ENCODE data around the gene TIMD4. TPM values are rescaled to one million over a fixed set of nuclear protein-coding genes. Genes with fewer than 3 reads are reported as not detected.

Gene TIMD4
- not detected in 2 replicates for total RNA-seq
- polyA plus RNA-seq: not detected in 2 replicates
- not detected in 2 replicates for polyA plus RNA-seq (2012)
- polyA minus RNA-seq (ENCODE audit: low replicate concordance): not detected in 2 replicates

DNA sequence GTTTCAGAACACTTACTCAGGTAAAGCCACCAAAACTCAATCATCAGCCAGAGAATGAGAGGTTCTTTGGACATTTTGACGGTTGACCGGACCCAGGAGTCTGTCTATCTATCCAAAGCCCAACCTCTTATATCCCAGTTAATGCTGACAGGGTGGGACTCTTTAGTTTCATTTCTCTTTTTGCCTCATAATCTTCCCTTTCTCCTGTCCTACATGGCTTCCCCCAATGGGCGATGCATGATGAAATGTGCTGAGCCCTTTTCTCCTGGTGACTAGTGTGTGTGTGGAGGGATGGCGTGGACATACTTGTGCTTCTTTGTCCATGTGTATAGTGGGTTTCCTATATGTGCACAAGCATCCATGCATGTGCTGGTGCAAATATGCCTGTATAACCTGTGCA lies at the start of gene TIMD4:
TSS of gene TIMD4 (minus strand) at position 102 of the 400 bp plus-strand sequence. CDS start at position 74, 28 bp downstream.
- Histone ChIP-seq H3K9ac (ENCODE audit: insufficient read depth, low read length) (no peak within 1 kb of the TSS), H4K20me1 (ENCODE audit: control insufficient read depth, extremely low read depth, insufficient read depth, low read length) (no peaks in the 10 kb centered on the region), H3K4me2 (ENCODE audit: extremely low read depth, insufficient read depth, low read length) (no peak within 1 kb of the TSS), H3K36me3 (ENCODE audit: control insufficient read depth, insufficient read depth, low read length) (no peaks in the 10 kb centered on the region), H3K4me1 (ENCODE audit: control insufficient read depth, extremely low read depth, insufficient read depth, low read length) (no peaks in the 10 kb centered on the region), H3K27me3 (ENCODE audit: control insufficient read depth, insufficient read depth, low read length) (no peaks in the 10 kb centered on the region), H3K79me2 (ENCODE audit: control insufficient read depth, insufficient read depth, low read length) (no peaks in the 10 kb centered on the region), H3K9me3 (ENCODE audit: control insufficient read depth, insufficient read depth, low read depth, low read length) (no peaks in the 10 kb centered on the region), H3K27ac (ENCODE audit: insufficient read depth, low read length) (no peak within 1 kb of the TSS), H2AFZ (ENCODE audit: low read length) (no peak within 1 kb of the TSS), H3K4me3 (replicated peaks in 1 of 4; ENCODE audit: control extremely low read depth in 1 of 4, insufficient read depth in 1 of 4, low read depth in 3 of 4, low read length in 4 of 4) (no peak within 1 kb of the TSS)
- TF ChIP-seq EZH2 (IDR thresholded peaks at IDR 0.05; ENCODE audit: low read length, missing control alignments): no peak
- TF ChIP-seq, protein P1, sequence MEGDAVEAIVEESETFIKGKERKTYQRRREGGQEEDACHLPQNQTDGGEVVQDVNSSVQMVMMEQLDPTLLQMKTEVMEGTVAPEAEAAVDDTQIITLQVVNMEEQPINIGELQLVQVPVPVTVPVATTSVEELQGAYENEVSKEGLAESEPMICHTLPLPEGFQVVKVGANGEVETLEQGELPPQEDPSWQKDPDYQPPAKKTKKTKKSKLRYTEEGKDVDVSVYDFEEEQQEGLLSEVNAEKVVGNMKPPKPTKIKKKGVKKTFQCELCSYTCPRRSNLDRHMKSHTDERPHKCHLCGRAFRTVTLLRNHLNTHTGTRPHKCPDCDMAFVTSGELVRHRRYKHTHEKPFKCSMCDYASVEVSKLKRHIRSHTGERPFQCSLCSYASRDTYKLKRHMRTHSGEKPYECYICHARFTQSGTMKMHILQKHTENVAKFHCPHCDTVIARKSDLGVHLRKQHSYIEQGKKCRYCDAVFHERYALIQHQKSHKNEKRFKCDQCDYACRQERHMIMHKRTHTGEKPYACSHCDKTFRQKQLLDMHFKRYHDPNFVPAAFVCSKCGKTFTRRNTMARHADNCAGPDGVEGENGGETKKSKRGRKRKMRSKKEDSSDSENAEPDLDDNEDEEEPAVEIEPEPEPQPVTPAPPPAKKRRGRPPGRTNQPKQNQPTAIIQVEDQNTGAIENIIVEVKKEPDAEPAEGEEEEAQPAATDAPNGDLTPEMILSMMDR (conservative IDR thresholded peaks at IDR 0.05 in 1 of 2, IDR thresholded peaks at IDR 0.05 in 1 of 2; ENCODE audit: low read depth in 1 of 2, low read length in 2 of 2): no peak
- DNase-seq (ENCODE audit: low read depth in 2 of 2): no peak

DNA sequence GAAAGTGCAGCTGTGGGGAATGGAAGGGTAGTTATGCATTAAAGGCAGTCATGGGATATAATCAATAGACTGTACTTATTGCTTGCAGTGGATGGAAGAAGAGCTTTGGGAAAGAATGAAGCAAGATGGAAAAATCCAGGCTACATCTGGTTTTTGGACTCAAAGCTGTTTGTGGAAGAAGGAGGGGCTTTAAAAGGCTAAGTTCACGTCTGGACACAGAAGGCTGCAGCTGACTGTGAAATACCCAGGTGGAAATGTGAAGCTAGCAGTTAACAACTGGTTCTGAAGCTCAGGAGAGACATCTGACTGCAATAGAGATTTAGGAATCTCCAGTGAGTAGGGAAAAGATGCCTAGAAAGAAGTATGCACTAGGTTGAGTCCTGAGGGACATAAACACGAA lies 43.2 kb upstream of the TIMD4 start:
- Histone ChIP-seq H2AFZ (ENCODE audit: low read length) (no peak overlapping the region), H3K79me2 (ENCODE audit: control insufficient read depth, insufficient read depth, low read length) (no peaks in the 10 kb centered on the region), H3K27me3 (ENCODE audit: control insufficient read depth, insufficient read depth, low read length) (no peaks in the 10 kb centered on the region), H3K9me3 (ENCODE audit: control insufficient read depth, insufficient read depth, low read depth, low read length) (no peaks in the 10 kb centered on the region), H4K20me1 (ENCODE audit: control insufficient read depth, extremely low read depth, insufficient read depth, low read length) (no peaks in the 10 kb centered on the region), H3K36me3 (ENCODE audit: control insufficient read depth, insufficient read depth, low read length) (no peaks in the 10 kb centered on the region), H3K9ac (ENCODE audit: insufficient read depth, low read length) (no peak overlapping the region), H3K27ac (ENCODE audit: insufficient read depth, low read length) (no peak overlapping the region), H3K4me1 (ENCODE audit: control insufficient read depth, extremely low read depth, insufficient read depth, low read length) (no peaks in the 10 kb centered on the region), H3K4me2 (ENCODE audit: extremely low read depth, insufficient read depth, low read length) (no peak overlapping the region), H3K4me3 (replicated peaks in 1 of 4; ENCODE audit: control extremely low read depth in 1 of 4, insufficient read depth in 1 of 4, low read depth in 3 of 4, low read length in 4 of 4) (no peak overlapping the region)
- no peak for TF ChIP-seq EZH2 (IDR thresholded peaks at IDR 0.05; ENCODE audit: low read length, missing control alignments)
- TF ChIP-seq, protein P1 (conservative IDR thresholded peaks at IDR 0.05 in 1 of 2, IDR thresholded peaks at IDR 0.05 in 1 of 2; ENCODE audit: low read depth in 1 of 2, low read length in 2 of 2): no peak
- no peak for DNase-seq (ENCODE audit: low read depth in 2 of 2)

DNA sequence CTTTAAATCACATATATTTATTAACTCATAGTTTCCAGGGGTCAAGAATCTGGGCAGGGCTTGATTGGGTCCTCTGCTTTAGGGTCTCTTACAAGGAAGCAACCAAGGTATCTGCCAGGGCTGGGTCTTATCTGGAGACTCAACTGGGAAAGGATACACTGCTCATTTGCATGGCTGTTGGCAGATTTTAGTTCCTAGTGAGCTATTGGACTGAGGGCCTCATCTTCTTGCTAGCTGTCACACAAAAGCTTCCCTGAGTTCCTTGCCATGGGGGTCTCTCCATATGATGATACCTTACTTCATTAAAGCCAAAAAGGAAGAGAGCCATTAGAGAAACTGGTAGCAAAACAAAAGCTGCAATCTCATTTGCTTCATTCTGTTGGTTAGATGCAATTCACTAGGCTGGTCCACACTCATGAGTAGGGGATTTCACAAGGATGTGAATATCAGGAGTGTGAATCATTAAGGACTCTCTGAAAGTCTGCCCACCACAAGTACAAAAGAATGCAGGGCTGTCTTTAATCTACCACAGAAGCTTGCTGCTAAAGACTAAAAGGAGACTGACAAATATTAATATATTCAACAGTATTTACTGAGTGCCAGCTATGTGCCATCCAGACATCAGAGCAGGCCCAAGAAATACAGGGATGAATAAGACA lies 42.0 kb upstream of the TIMD4 start:
- H3K9ac ChIP-seq (ENCODE audit: insufficient read depth, low read length): no peak overlapping the region
- no peaks in the 10 kb centered on the region for H3K9me3 ChIP-seq (ENCODE audit: control insufficient read depth, insufficient read depth, low read depth, low read length)
- H3K36me3 ChIP-seq (ENCODE audit: control insufficient read depth, insufficient read depth, low read length): no peaks in the 10 kb centered on the region
- no peak overlapping the region for H3K4me2 ChIP-seq (ENCODE audit: extremely low read depth, insufficient read depth, low read length)
- no peaks in the 10 kb centered on the region for H3K27me3 ChIP-seq (ENCODE audit: control insufficient read depth, insufficient read depth, low read length)
- no peak overlapping the region for H2AFZ ChIP-seq (ENCODE audit: low read length)
- DNase-seq (ENCODE audit: low read depth in 2 of 2): peak in 1 of 2 donors; percentile 26
- H3K79me2 ChIP-seq (ENCODE audit: control insufficient read depth, insufficient read depth, low read length): no peaks in the 10 kb centered on the region
- no peaks in the 10 kb centered on the region for H4K20me1 ChIP-seq (ENCODE audit: control insufficient read depth, extremely low read depth, insufficient read depth, low read length)
- no peaks in the 10 kb centered on the region for H3K4me1 ChIP-seq (ENCODE audit: control insufficient read depth, extremely low read depth, insufficient read depth, low read length)
- H3K4me3 ChIP-seq (replicated peaks in 1 of 4; ENCODE audit: control extremely low read depth in 1 of 4, insufficient read depth in 1 of 4, low read depth in 3 of 4, low read length in 4 of 4): no peak overlapping the region
- TF ChIP-seq, protein P1 (conservative IDR thresholded peaks at IDR 0.05 in 1 of 2, IDR thresholded peaks at IDR 0.05 in 1 of 2; ENCODE audit: low read depth in 1 of 2, low read length in 2 of 2): no peak
- no peak for TF ChIP-seq EZH2 (IDR thresholded peaks at IDR 0.05; ENCODE audit: low read length, missing control alignments)
- no peak overlapping the region for H3K27ac ChIP-seq (ENCODE audit: insufficient read depth, low read length)

Data from fibroblast of lung (primary cell).